Left renal cortex interstitium (tissue), 4 donors: ENCODE measurements around the gene AEN. TPM values are rescaled to one million over a fixed set of nuclear protein-coding genes. Genes with fewer than 3 reads are reported as not detected.

Experiments used
- DNase-seq, 4 donors: peaks; one replicate each; pipeline ENCODE4 v3.0.0-alpha.2; 2013; ENCODE audit warnings: low read depth in 4 of 4, low spot score in 2 of 4, missing footprints in 1 of 4
- polyA plus RNA-seq, 4 donors: library from polyadenylated mRNA; unstranded; fragments of 120-200 nt; gene quantifications; one replicate each; pipeline ENCODE4 v1.2.1, GENCODE V29; 2013; ENCODE audit not compliant: insufficient read length in 4 of 4

Gene AEN
- polyA plus RNA-seq, 4 donors: 6.0 to 8.1 (median 6.9) TPM

GRCh38 chr15:88661761-88662556 lies 40.8 kb downstream of the AEN start:
- DNase-seq: no peak

DNA sequence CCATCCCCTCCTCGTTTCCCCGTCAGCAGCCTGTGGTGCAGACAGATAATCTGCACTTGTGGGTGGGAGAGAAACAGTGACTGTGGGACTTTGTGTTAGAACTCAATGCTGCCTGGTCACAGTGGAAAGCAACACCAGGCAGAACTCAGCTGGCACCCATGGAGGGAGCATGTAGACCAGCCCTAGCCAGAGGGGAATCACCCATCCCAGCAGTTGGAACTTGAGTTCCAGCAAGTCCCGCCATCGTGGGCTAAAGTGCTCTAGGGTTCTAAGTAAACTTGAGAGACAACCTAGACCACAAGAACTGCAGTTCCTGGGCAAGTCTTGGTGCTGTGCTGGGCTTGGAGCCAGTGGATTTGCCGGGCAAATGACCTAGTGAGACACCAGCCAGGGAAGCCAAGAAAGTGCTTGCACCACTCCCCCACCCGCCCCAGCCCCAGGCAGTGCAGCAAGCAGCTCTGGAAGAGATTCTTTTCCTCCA lies 42.0 kb downstream of the AEN start:
- no peak for DNase-seq

- no peak for DNase-seq
These were observed 43.1 kb downstream of the AEN start for GRCh38 chr15:88664151-88664778.

GRCh38 chr15:88674661-88675060 lies 53.5 kb downstream of the AEN start:
- no peak for DNase-seq

- no peak for DNase-seq
These were observed 57.6 kb downstream of the AEN start for GRCh38 chr15:88678755-88679154.

DNA sequence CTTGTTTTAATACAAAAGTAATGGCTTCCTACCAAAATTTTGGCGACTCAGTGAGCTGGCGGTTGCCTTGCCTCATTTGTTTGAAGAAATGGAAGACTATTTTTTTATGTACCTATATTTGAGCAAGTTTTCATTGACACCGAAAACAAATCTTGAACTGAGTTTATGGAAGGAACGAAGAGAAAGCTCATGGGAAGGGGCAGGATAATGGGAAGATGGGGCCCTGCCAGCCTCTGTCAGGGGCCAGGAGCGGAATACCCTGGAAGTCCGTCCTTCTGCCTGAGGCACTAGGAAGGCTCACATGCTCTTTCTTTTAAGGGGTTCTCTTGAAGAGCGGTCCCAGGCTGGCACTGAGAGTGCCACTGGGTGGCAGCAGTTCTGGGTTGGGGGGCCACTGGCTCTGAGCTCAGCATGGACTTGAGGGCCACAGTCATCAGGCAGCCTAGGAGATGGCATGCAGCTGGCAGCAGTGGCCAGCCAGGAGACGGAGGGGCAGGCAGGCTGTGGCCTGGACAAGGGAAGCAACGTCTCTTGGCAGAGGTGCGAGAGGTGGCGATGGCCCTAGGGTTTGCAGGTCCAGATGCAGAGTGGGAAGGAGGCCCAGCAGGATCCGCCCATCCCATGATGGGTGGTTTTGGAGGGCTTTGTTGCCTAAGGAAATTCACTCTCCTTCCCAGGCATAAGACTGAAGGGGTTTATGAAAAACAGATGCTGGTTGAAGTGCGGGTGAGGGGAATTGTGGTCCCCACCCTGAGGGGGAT lies 59.3 kb downstream of the AEN start:
- DNase-seq: no peak

DNA sequence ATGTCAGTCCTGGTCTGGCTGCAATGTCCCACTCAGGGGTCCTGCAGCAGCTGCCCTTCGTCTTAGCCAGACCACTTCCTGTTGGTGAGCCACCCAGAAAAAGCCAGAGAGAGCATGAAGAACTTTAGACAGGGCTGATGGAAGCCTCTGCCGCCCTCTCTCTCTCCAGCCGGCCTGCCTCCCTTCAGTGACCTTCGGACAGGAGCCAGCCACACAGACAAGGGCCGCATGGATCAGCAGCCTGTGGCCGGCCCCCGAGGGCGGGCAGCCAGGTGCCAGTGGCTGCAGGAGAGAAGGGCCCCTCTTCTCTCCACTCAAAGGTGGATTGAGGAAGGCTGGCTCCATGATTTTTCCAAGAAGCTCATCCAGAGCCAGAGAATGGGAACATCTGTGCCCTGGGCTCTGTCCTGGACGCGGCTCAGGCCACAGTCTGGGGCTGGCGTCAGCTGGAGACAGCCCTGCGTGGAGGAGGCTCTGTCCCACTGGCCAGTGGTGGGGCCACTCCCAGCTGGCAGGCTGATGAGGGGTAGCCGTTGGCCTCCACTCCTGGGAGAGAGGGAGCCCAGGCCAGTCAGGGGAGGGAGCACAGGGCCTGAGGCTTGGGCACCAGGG lies 60.6 kb downstream of the AEN start:
- DNase-seq: no peak

Other genes with a start within 250 kb of the AEN start
- 10 to 100 TPM; 31.0 to 36.0 (median 33.7) TPM for gene MRPL46, start 154.0 kb upstream of the AEN start, polyA plus RNA-seq
- gene MRPS11, start 153.6 kb upstream of the AEN start, polyA plus RNA-seq: 10 to 100 TPM; 43.2 to 55.1 (median 49.2) TPM
- gene DET1, start 74.7 kb upstream of the AEN start, polyA plus RNA-seq: 10 to 100 TPM; 11.5 to 17.9 (median 15.7) TPM
- 1 to 10 TPM; 1.1 to 2.4 (median 1.4) TPM for gene ISG20, start 17.7 kb downstream of the AEN start, polyA plus RNA-seq
- gene ACAN, start 182.1 kb downstream of the AEN start, polyA plus RNA-seq: 1 to 10 TPM; 2.2 to 5.2 (median 3.9) TPM